Spleen (tissue), 7 donors: ENCODE measurements around the gene ACTR5.

Experiments used
- CTCF ChIP-seq, 11 experiments: fragments of 200-600 bp in 7 of 11; fragments of 450-650 bp in 4 of 11; sonication (generic) in 4 of 11; IDR thresholded peaks in 8 of 11; conservative IDR thresholded peaks in 3 of 11; 1 replicate in 7 of 11; 2 replicates in 4 of 11; pipeline versions ENCODE4 v1.4.0 to v1.8.0; 2016 to 2021; ENCODE audit warnings: antibody characterized with exemption in 11 of 11, inconsistent platforms in 4 of 11, mild to moderate bottlenecking in 1 of 11
- POLR2A ChIP-seq, 3 donors: fragments of 450-650 bp; IDR thresholded peaks; one replicate each; pipeline ENCODE4 v1.5.1; 2017; ENCODE audit warnings: antibody characterized with exemption in 3 of 3, mild to moderate bottlenecking in 1 of 3
- POLR2AphosphoS5 ChIP-seq, 3 donors: sonication (generic); formaldehyde crosslinking; IDR thresholded peaks; one replicate each; pipeline ENCODE4 v1.5.1; 2017; ENCODE audit warnings: antibody characterized with exemption in 3 of 3
- donor health status: DM: no; HTN: no; CAD: no; lungs with moderate emphysema.
- donor health status: DM: no; HTN: no; CAD: no.
- donor health status: DM: no; HTN: no; CAD: no.

DNA sequence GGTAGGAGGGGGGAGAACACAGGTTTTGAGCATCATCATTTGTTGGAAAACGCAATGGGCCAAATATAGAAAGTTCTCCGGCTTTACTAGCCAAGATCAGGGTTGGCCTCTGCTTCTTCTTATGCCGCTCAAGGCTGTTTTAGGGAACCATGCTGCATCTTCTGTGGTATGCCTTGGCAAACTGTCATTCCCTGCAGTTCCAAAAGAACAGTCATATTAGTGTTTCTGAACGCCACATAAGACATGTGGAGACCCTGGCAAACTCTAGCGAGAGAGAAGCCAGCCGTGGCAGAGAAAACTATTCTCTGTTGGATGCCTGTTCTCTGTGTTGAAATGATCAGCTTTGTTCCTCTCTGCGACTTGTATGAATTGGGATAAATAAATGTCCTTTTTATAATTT lies 10.8 kb downstream of the ACTR5 start:
- no peak for TF ChIP-seq CTCF (IDR thresholded peaks at IDR 0.05 in 8 of 11, conservative IDR thresholded peaks at IDR 0.05 in 3 of 11)
- no peak for TF ChIP-seq POLR2AphosphoS5 (IDR thresholded peaks at IDR 0.05)
- TF ChIP-seq POLR2A (IDR thresholded peaks at IDR 0.05), result no peak
